CD4-positive, alpha-beta memory T cell (primary cell): ENCODE data around the gene BUB1B. TPM values are rescaled to one million over a fixed set of nuclear protein-coding genes. Genes with fewer than 3 reads are reported as not detected.
"Not testable (repeated sequence)": the region's sequence is repeated elsewhere in the genome, so short reads cannot be mapped to it uniquely, and the experiment has no call there.

Source experiments
- CTCF ChIA-PET: fragments of 350-600 bp; sonication (Branson Sonifier 250); formaldehyde crosslinking; loops from one replicate; lab custom pipeline; 2021; ENCODE audit warnings: inconsistent platforms; ENCODE audit not compliant: partially characterized antibody; lab: Charles Lee
- POLR2A ChIA-PET: fragments of 350-600 bp; sonication (Branson Sonifier 250); formaldehyde crosslinking; loops from one replicate; lab custom pipeline; 2021; ENCODE audit not compliant: partially characterized antibody; lab: Charles Lee
- DNase-seq, 5 donors: peaks; one replicate each; pipeline versions ENCODE4 v3.0.0 to v3.0.0-alpha.2; 2020 to 2022; ENCODE audit warnings: mixed read lengths in 1 of 5
- H3K27ac ChIP-seq: one replicate; pipeline ENCODE4 v1.7.0; 2013; ENCODE audit warnings: low read depth, low read length
- H3K27me3 ChIP-seq: 2 replicates; pipeline ENCODE4 v1.7.0; 2013; ENCODE audit warnings: mild to moderate bottlenecking, low read length, moderate library complexity; ENCODE audit not compliant: insufficient read depth
- H3K36me3 ChIP-seq: 2 replicates; pipeline ENCODE4 v1.7.0; 2013; ENCODE audit warnings: mild to moderate bottlenecking, low read length, moderate library complexity; ENCODE audit not compliant: insufficient read depth
- H3K4me1 ChIP-seq: 2 replicates; pipeline ENCODE4 v1.7.0; 2013; ENCODE audit warnings: mild to moderate bottlenecking, low read length, moderate library complexity; ENCODE audit not compliant: insufficient read depth
- H3K4me3 ChIP-seq, 2 donors: one replicate each; pipeline ENCODE4 v1.7.0; 2013; ENCODE audit warnings: low read length in 2 of 2, mild to moderate bottlenecking in 1 of 2
- H3K9me3 ChIP-seq, 2 donors: one replicate each; pipeline ENCODE4 v1.7.0; 2013; ENCODE audit warnings: low read length in 2 of 2, control low read depth in 1 of 2; ENCODE audit not compliant: control insufficient read depth in 1 of 2
- H3K27ac Mint-ChIP-seq, 7 donors: one replicate each; pipeline ENCODE4 v1.8.0; 2020 to 2021; ENCODE audit warnings: mixed read lengths in 7 of 7, mild to moderate bottlenecking in 6 of 7, inconsistent platforms in 3 of 7, moderate library complexity in 3 of 7
- H3K27me3 Mint-ChIP-seq, 2 donors: one replicate each; pipeline ENCODE4 v1.8.0; 2020 to 2021; ENCODE audit warnings: mixed read lengths in 2 of 2
- H3K36me3 Mint-ChIP-seq, 2 donors: one replicate each; pipeline ENCODE4 v1.8.0; 2020 to 2021; ENCODE audit warnings: mixed read lengths in 2 of 2, inconsistent platforms in 1 of 2, mild to moderate bottlenecking in 1 of 2
- H3K4me1 Mint-ChIP-seq, 4 donors: one replicate each; pipeline ENCODE4 v1.8.0; 2020 to 2021; ENCODE audit warnings: mixed read lengths in 4 of 4, mild to moderate bottlenecking in 1 of 4
- H3K4me3 Mint-ChIP-seq, 8 donors: one replicate each; pipeline ENCODE4 v1.8.0; 2020 to 2021; ENCODE audit warnings: mixed read lengths in 8 of 8, mild to moderate bottlenecking in 7 of 8, moderate library complexity in 6 of 8, inconsistent platforms in 3 of 8
- H3K9me3 Mint-ChIP-seq, 8 donors: one replicate each; pipeline ENCODE4 v1.8.0; 2020 to 2021; ENCODE audit warnings: mixed read lengths in 8 of 8, mild to moderate bottlenecking in 5 of 8, inconsistent platforms in 3 of 8, moderate library complexity in 1 of 8
- intact Hi-C: fragments of 100-400 bp; cut with micrococcal nuclease; formaldehyde crosslinking; loops from one replicate; pipeline ENCODE4 v1.15.1; 2023
- polyA plus RNA-seq, 2 donors: library from polyadenylated mRNA; unstranded; fragments of 300-500 nt; fragmentation: Illumina TruSeq; gene quantifications; one replicate each; pipeline ENCODE4 v1.2.3, GENCODE V29; 2021
- total RNA-seq, 2 experiments: library from RNA; stranded (reverse); gene quantifications; one replicate each; pipeline ENCODE4 v1.2.3, GENCODE V29; 2021

The BUB1B gene
- total and polyA plus RNA-seq, 4 experiments from 2014 or later = 0.40 to 0.89 (median 0.55) TPM; not detected in 1

- Mint-ChIP-seq H3K4me3 (no peak overlapping the region), H3K4me1 (no peaks in the 10 kb centered on the region), H3K9me3 (no peaks in the 10 kb centered on the region), H3K27me3 (peaks cover 0 to 2% of the 10 kb centered on the region in 2 donors), H3K36me3 (no peaks in the 10 kb centered on the region), H3K27ac (no peak overlapping the region)
- no peaks in the 10 kb centered on the region for H3K27me3 ChIP-seq
- H3K9me3 ChIP-seq = no peaks in the 10 kb centered on the region
- CTCF ChIA-PET = no interaction called here
- intact Hi-C loops = no loop called here
- no peaks in the 10 kb centered on the region for H3K36me3 ChIP-seq
- DNase-seq = no peak
- no peaks in the 10 kb centered on the region for H3K4me1 ChIP-seq
- H3K4me3 ChIP-seq = no peak overlapping the region
- POLR2A ChIA-PET = no interaction called here
- no peak overlapping the region for H3K27ac ChIP-seq
These were observed 9.4 kb upstream of the BUB1B start for GRCh38 chr15:40151499-40151898.

GRCh38 chr15:40151991-40152390 is 8.9 kb upstream of the BUB1B start:
- Histone ChIP-seq H3K36me3 (no peaks in the 10 kb centered on the region), H3K27me3 (no peaks in the 10 kb centered on the region), H3K4me1 (no peaks in the 10 kb centered on the region), H3K4me3 (no peak overlapping the region), H3K9me3 (no peaks in the 10 kb centered on the region), H3K27ac (no peak overlapping the region)
- H3K4me3 Mint-ChIP-seq = no peak overlapping the region
- DNase-seq = no peak
- H3K9me3 Mint-ChIP-seq = no peaks in the 10 kb centered on the region
- ChIA-PET CTCF (interaction anchor here (0.7 kb wide), 1 partner anchor 177 kb away, joined by 4 read pairs; no protein-coding TSS in a partner anchor), POLR2A (no interaction called here)
- no peaks in the 10 kb centered on the region for H3K4me1 Mint-ChIP-seq
- H3K27ac Mint-ChIP-seq = no peak overlapping the region
- peaks cover 0 to 2% of the 10 kb centered on the region in 2 donors for H3K27me3 Mint-ChIP-seq
- no peaks in the 10 kb centered on the region for H3K36me3 Mint-ChIP-seq
- intact Hi-C loops = no loop called here

GRCh38 chr15:40154821-40155220 is 6.0 kb upstream of the BUB1B start:
- H3K36me3 Mint-ChIP-seq, H3K4me1 Mint-ChIP-seq, H3K9me3 Mint-ChIP-seq, H3K4me3 ChIP-seq, H3K27ac ChIP-seq, H3K9me3 ChIP-seq, DNase-seq, intact Hi-C loops, H3K27ac Mint-ChIP-seq, H3K4me3 Mint-ChIP-seq, H3K4me1 ChIP-seq, POLR2A ChIA-PET, H3K27me3 ChIP-seq, H3K27me3 Mint-ChIP-seq, CTCF ChIA-PET, H3K36me3 ChIP-seq: not testable (repeated sequence)

GRCh38 chr15:40155270-40155910 is 5.5 kb upstream of the BUB1B start:
- Mint-ChIP-seq H3K27ac (no peak overlapping the region), H3K9me3 (no peaks in the 10 kb centered on the region), H3K4me1 (peaks cover 0 to 3% (median 2%) of the 10 kb centered on the region in 4 donors), H3K36me3 (no peaks in the 10 kb centered on the region), H3K27me3 (no peaks in the 10 kb centered on the region), H3K4me3 (no peak overlapping the region)
- POLR2A ChIA-PET = interaction anchor here (1.0 kb wide), 1 partner anchor 24 kb away, joined by 3 read pairs; no protein-coding TSS in a partner anchor
- Histone ChIP-seq H3K4me1 (peaks cover 3% of the 10 kb centered on the region), H3K36me3 (no peaks in the 10 kb centered on the region), H3K27ac (no peak overlapping the region), H3K4me3 (no peak overlapping the region), H3K9me3 (no peaks in the 10 kb centered on the region), H3K27me3 (no peaks in the 10 kb centered on the region)
- intact Hi-C loops = no loop called here
- CTCF ChIA-PET = no interaction called here
- no peak for DNase-seq

- Histone ChIP-seq H3K36me3 (no peaks in the 10 kb centered on the region), H3K27ac (no peak overlapping the region), H3K27me3 (no peaks in the 10 kb centered on the region), H3K4me3 (no peak overlapping the region), H3K9me3 (no peaks in the 10 kb centered on the region), H3K4me1 (peaks cover 16% of the 10 kb centered on the region)
- H3K9me3 Mint-ChIP-seq = no peaks in the 10 kb centered on the region
- DNase-seq = no peak
- no peaks in the 10 kb centered on the region for H3K27me3 Mint-ChIP-seq
- H3K4me1 Mint-ChIP-seq = peaks cover 0 to 3% (median 2%) of the 10 kb centered on the region in 4 donors
- ChIA-PET POLR2A (interaction anchor here (0.8 kb wide), 1 partner anchor 110 kb away, joined by 3 read pairs; no protein-coding TSS in a partner anchor), CTCF (interaction anchor here (0.6 to 2.1 kb wide), 5 partner anchors 22 to 165 kb away, joined by 3 to 10 read pairs (median 5); no protein-coding TSS in a partner anchor)
- no peak overlapping the region for H3K4me3 Mint-ChIP-seq
- intact Hi-C loops = no loop called here
- no peaks in the 10 kb centered on the region for H3K36me3 Mint-ChIP-seq
- no peak overlapping the region for H3K27ac Mint-ChIP-seq
These were observed 3.0 kb upstream of the BUB1B start for GRCh38 chr15:40157778-40158447.

GRCh38 chr15:40160021-40160420 is 848 bp upstream of the BUB1B start:
- POLR2A ChIA-PET = interaction anchor here (1.9 kb wide), 1 partner anchor 24 kb away, joined by 8 read pairs; no protein-coding TSS in a partner anchor
- no peak for DNase-seq
- peaks cover 0 to 3% (median 2%) of the 10 kb centered on the region in 4 donors for H3K4me1 Mint-ChIP-seq
- CTCF ChIA-PET = interaction anchor here (0.7 to 3.0 kb wide), 6 partner anchors 49 to 126 kb away, joined by 3 to 14 read pairs (median 3); no protein-coding TSS in a partner anchor
- no peaks in the 10 kb centered on the region for H3K27me3 ChIP-seq
- peaks cover 19% of the 10 kb centered on the region for H3K4me1 ChIP-seq
- intact Hi-C loops = loop anchor here (1.0 to 5.0 kb wide), 3 partner anchors 51 to 238 kb away; partner anchors contain the start of genes GPR176 and SRP14
- H3K9me3 Mint-ChIP-seq = no peaks in the 10 kb centered on the region
- H3K27ac Mint-ChIP-seq = no peak overlapping the region
- no peaks in the 10 kb centered on the region for H3K9me3 ChIP-seq
- H3K36me3 Mint-ChIP-seq = no peaks in the 10 kb centered on the region
- no peak overlapping the region for H3K27ac ChIP-seq
- H3K27me3 Mint-ChIP-seq = no peaks in the 10 kb centered on the region
- H3K4me3 Mint-ChIP-seq = no peak overlapping the region
- no peak overlapping the region for H3K4me3 ChIP-seq
- no peaks in the 10 kb centered on the region for H3K36me3 ChIP-seq
